Spleen (tissue), 7 donors: Measurements from ENCODE around the gene GPR137C.
"Not testable (repeated sequence)": the region's sequence is repeated elsewhere in the genome, so short reads cannot be mapped to it uniquely, and the experiment has no call there.

ENCODE experiments used
- CTCF ChIP-seq, 11 experiments: fragments of 200-600 bp in 7 of 11; fragments of 450-650 bp in 4 of 11; sonication (generic) in 4 of 11; IDR thresholded peaks in 8 of 11; conservative IDR thresholded peaks in 3 of 11; 1 replicate in 7 of 11; 2 replicates in 4 of 11; pipeline versions ENCODE4 v1.4.0 to v1.8.0; 2016 to 2021; ENCODE audit warnings: antibody characterized with exemption in 11 of 11, inconsistent platforms in 4 of 11, mild to moderate bottlenecking in 1 of 11
- POLR2A ChIP-seq, 3 donors: fragments of 450-650 bp; IDR thresholded peaks; one replicate each; pipeline ENCODE4 v1.5.1; 2017; ENCODE audit warnings: antibody characterized with exemption in 3 of 3, mild to moderate bottlenecking in 1 of 3
- POLR2AphosphoS5 ChIP-seq, 3 donors: sonication (generic); formaldehyde crosslinking; IDR thresholded peaks; one replicate each; pipeline ENCODE4 v1.5.1; 2017; ENCODE audit warnings: antibody characterized with exemption in 3 of 3
- donor health status: DM: no; HTN: no; CAD: no; lungs with moderate emphysema.
- donor health status: DM: no; HTN: no; CAD: no.
- donor health status: DM: no; HTN: no; CAD: no.

- not testable (repeated sequence) for TF ChIP-seq CTCF (IDR thresholded peaks at IDR 0.05 in 8 of 11, conservative IDR thresholded peaks at IDR 0.05 in 3 of 11); POLR2A (IDR thresholded peaks at IDR 0.05); POLR2AphosphoS5 (IDR thresholded peaks at IDR 0.05)
These were observed 15.8 kb downstream of the GPR137C start for GRCh38 chr14:52568454-52568853.
